Posterior cingulate gyrus (tissue), 11 donors: ENCODE results near the gene ABCD1.
"Not testable (repeated sequence)": the region's sequence is repeated elsewhere in the genome, so short reads cannot be mapped to it uniquely, and the experiment has no call there.

Source experiments
- DNase-seq, 10 donors: peaks; one replicate each; pipeline versions ENCODE4 v3.0.0 to v3.0.0-alpha.2; 2020 to 2021; ENCODE audit warnings: mixed read lengths in 3 of 10
- intact Hi-C: fragments of 100-400 bp; cut with DNase I; formaldehyde crosslinking; loops from one replicate; pipeline ENCODE4 v1.15.1; 2023

Gene ABCD1

GRCh38 chrX:153693216-153694086 lies 31.2 kb upstream of the ABCD1 start:
- intact Hi-C loops, result no loop called here
- peak in 3 of 10 donors; percentile 62 to 80 (median 80) for DNase-seq

- intact Hi-C loops, DNase-seq: not testable (repeated sequence)
Observed at GRCh38 chrX:153694256-153694655, 30.4 kb upstream of the ABCD1 start.

- no peak for DNase-seq
Observed at GRCh38 chrX:153694687-153695270, 29.9 kb upstream of the ABCD1 start.

GRCh38 chrX:153696100-153696499 lies 28.6 kb upstream of the ABCD1 start:
- intact Hi-C loops, result no loop called here
- no peak for DNase-seq

More at GRCh38 chrX:153694687-153695270, 29.9 kb upstream of the ABCD1 start:
- intact Hi-C loops, result no loop called here

- DNase-seq, intact Hi-C loops: not testable (repeated sequence)
Observed at GRCh38 chrX:153696538-153696937, 28.1 kb upstream of the ABCD1 start.

- intact Hi-C loops, DNase-seq: not testable (repeated sequence)
Observed at GRCh38 chrX:153696986-153697722, 27.5 kb upstream of the ABCD1 start.

- intact Hi-C loops, result no loop called here
- no peak for DNase-seq
Observed at GRCh38 chrX:153697924-153698865, 26.5 kb upstream of the ABCD1 start.

- intact Hi-C loops, DNase-seq: not testable (repeated sequence)
Observed at GRCh38 chrX:153699210-153699783, 25.4 kb upstream of the ABCD1 start.

- intact Hi-C loops, result not testable (repeated sequence)
Observed at GRCh38 chrX:153699784-153700371, 24.8 kb upstream of the ABCD1 start.

GRCh38 chrX:153700376-153700945 lies 24.2 kb upstream of the ABCD1 start:
- no peak for DNase-seq
- intact Hi-C loops, result no loop called here

More at GRCh38 chrX:153699784-153700371, 24.8 kb upstream of the ABCD1 start:
- not testable (repeated sequence) for DNase-seq

GRCh38 chrX:153700967-153701366 lies 23.7 kb upstream of the ABCD1 start:
- intact Hi-C loops, result no loop called here
- no peak for DNase-seq

- DNase-seq, result peak in 1 of 10 donors; percentile 72
Observed at GRCh38 chrX:153701706-153702105, 22.9 kb upstream of the ABCD1 start.

GRCh38 chrX:153702336-153703035 lies 22.2 kb upstream of the ABCD1 start:
- DNase-seq, result peak in 1 of 10 donors; percentile 49
- intact Hi-C loops, result no loop called here

More at GRCh38 chrX:153701706-153702105, 22.9 kb upstream of the ABCD1 start:
- intact Hi-C loops, result no loop called here

- no peak for DNase-seq
- intact Hi-C loops, result no loop called here
Observed at GRCh38 chrX:153703036-153703370, 21.7 kb upstream of the ABCD1 start.

- no peak for DNase-seq
Observed at GRCh38 chrX:153704021-153704526, 20.6 kb upstream of the ABCD1 start.

GRCh38 chrX:153704631-153705402 lies 19.8 kb upstream of the ABCD1 start:
- intact Hi-C loops, result not testable (repeated sequence)
- DNase-seq, result peak in 2 of 10 donors; percentile 37 to 83

More at GRCh38 chrX:153704021-153704526, 20.6 kb upstream of the ABCD1 start:
- intact Hi-C loops, result no loop called here

GRCh38 chrX:153705403-153706060 lies 19.1 kb upstream of the ABCD1 start:
- DNase-seq, result peak in 1 of 10 donors; percentile 33
- intact Hi-C loops, result not testable (repeated sequence)
